OCI-LY7 (cell line): ENCODE measurements around the gene CXCL1. TPM values are rescaled to one million over a fixed set of nuclear protein-coding genes. Genes with fewer than 3 reads are reported as not detected.

ENCODE experiments used
- Bru-seq: library from RNA; stranded (reverse); fragments of 400-500 nt; gene quantifications from one replicate; lab custom pipeline; 2021; lab: Mats Ljungman, UMichigan
- BruChase-seq, 2 experiments: library from RNA; stranded (reverse); fragments of 400-500 nt; gene quantifications; one replicate each; lab custom pipeline; 2021; lab: Mats Ljungman, UMichigan
- BruUV-seq: library from RNA; stranded (reverse); fragments of 400-500 nt; replicated peaks from 2 replicates; lab custom pipeline; 2021; lab: Mats Ljungman, UMichigan
- CTCF ChIA-PET: fragments of 300-600 bp; sonication (Branson Sonifier 250); formaldehyde crosslinking; loops from one replicate; lab custom pipeline; 2022; ENCODE audit warnings: antibody characterized with exemption; ENCODE audit not compliant: unreplicated experiment; lab: Charles Lee
- POLR2A ChIA-PET: fragments of 300-600 bp; sonication (Branson Sonifier 250); formaldehyde crosslinking; loops from one replicate; lab custom pipeline; 2022; ENCODE audit warnings: antibody characterized with exemption; lab: Charles Lee
- DNase-seq: peaks from one replicate; pipeline ENCODE4 v3.0.0-alpha.2; 2015; ENCODE audit warnings: low spot score
- H2AFZ ChIP-seq: fragments of 200-600 bp; sonication (generic), shearing (Covaris generic); 2 replicates; pipeline ENCODE4 v1.6.1; 2014; ENCODE audit warnings: mild to moderate bottlenecking, antibody characterized with exemption, low read length, moderate library complexity
- H3K27ac ChIP-seq: fragments of 200-600 bp; sonication (generic); 2 replicates; pipeline ENCODE4 v1.5.1; 2014; ENCODE audit warnings: mixed run types, low read depth, mild to moderate bottlenecking, moderate library complexity, low read length, inconsistent platforms; ENCODE audit not compliant: poor library complexity, severe bottlenecking
- H3K36me3 ChIP-seq: fragments of 200-600 bp; sonication (generic); 2 replicates; pipeline ENCODE4 v1.6.1; 2014; ENCODE audit warnings: mild to moderate bottlenecking, antibody characterized with exemption, low read length, moderate library complexity, mixed read lengths; ENCODE audit not compliant: insufficient read depth
- H3K4me1 ChIP-seq: fragments of 200-600 bp; sonication (generic); 2 replicates; pipeline ENCODE4 v1.5.1; 2014; ENCODE audit warnings: mild to moderate bottlenecking, low read length; ENCODE audit not compliant: insufficient read depth, poor library complexity, severe bottlenecking
- H3K4me2 ChIP-seq: fragments of 200-600 bp; sonication (generic); 2 replicates; pipeline ENCODE4 v1.6.1; 2014; ENCODE audit warnings: mild to moderate bottlenecking, low read length
- H3K4me3 ChIP-seq: fragments of 200-600 bp; sonication (generic); 2 replicates; pipeline ENCODE4 v1.5.1; 2014; ENCODE audit warnings: mild to moderate bottlenecking, low read depth, low read length; ENCODE audit not compliant: poor library complexity, severe bottlenecking
- H3K79me2 ChIP-seq: fragments of 200-600 bp; sonication (generic); 2 replicates; pipeline ENCODE4 v1.6.1; 2016; ENCODE audit warnings: low read depth, mild to moderate bottlenecking, low read length, moderate library complexity, mixed read lengths; ENCODE audit not compliant: insufficient read depth
- H3K9me2 ChIP-seq: fragments of 200-600 bp; sonication (generic); 2 replicates; pipeline ENCODE4 v1.6.1; 2016; ENCODE audit warnings: mild to moderate bottlenecking, low read length, mixed read lengths; ENCODE audit not compliant: insufficient read depth
- H3K9me3 ChIP-seq: fragments of 200-600 bp; sonication (generic); 2 replicates; pipeline ENCODE4 v1.6.1; 2014; ENCODE audit warnings: mild to moderate bottlenecking, mixed run types, low read length, mixed read lengths
- H4K20me1 ChIP-seq: fragments of 200-600 bp; sonication (generic); 2 replicates; pipeline ENCODE4 v1.6.1; 2014; ENCODE audit warnings: mild to moderate bottlenecking, antibody characterized with exemption, low read length, moderate library complexity, mixed read lengths; ENCODE audit not compliant: insufficient read depth
- CTCF ChIP-seq: fragments of 200-600 bp; sonication (generic); conservative IDR thresholded peaks from 2 replicates; pipeline ENCODE4 v1.5.1; 2014; ENCODE audit warnings: mild to moderate bottlenecking, antibody characterized with exemption, low read length, moderate library complexity, mixed read lengths
- EZH2phosphoT487 ChIP-seq: fragments of 200-600 bp; sonication (generic); IDR thresholded peaks from 2 replicates; pipeline ENCODE4 v1.6.1; 2018; ENCODE audit warnings: low read depth, borderline replicate concordance, mild to moderate bottlenecking, mixed run types, antibody characterized with exemption, low read length, moderate library complexity, mixed read lengths
- intact Hi-C: fragments of 100-400 bp; cut with micrococcal nuclease; formaldehyde crosslinking; loops from one replicate; pipeline ENCODE4 v1.10.0; 2022; ENCODE audit not compliant: unreplicated experiment
- long read RNA-seq: library from polyadenylated mRNA; stranded (forward); transcript quantifications from one replicate; pipeline ENCODE4 v2.0.0, GENCODE V29; 2022
- total RNA-seq, 2 experiments: library from RNA; depleted of rRNA in 1 of 2; stranded (reverse); fragments of >200 nt in 1 of 2; shearing (Covaris generic) in 1 of 2; gene quantifications; 2 replicates each; pipeline ENCODE4 v1.2.3, GENCODE V29; 2014 to 2022

CXCL1 gene
- not detected in 2 replicates for total RNA-seq (2014; rRNA removed; shearing (Covaris generic))
- not detected in 2 replicates for total RNA-seq (2022)
- percentile 34 among the genes with signal in this experiment for Bru-seq, nascent RNA
- BruChase-seq, experiment 1, labeled RNA remaining after a 6-hour chase, result not detected
- BruChase-seq, experiment 2, labeled RNA remaining after a 2-hour chase, result percentile 51 among the genes with signal in this experiment
- long read RNA-seq, result 0 reads

GRCh38 chr4:73869130-73870055 is at the start of gene CXCL1:
TSS of gene CXCL1 (plus strand) at chr4:73869393. CDS start at chr4:73869471, 78 bp downstream.
- intact Hi-C loops, result no loop called here
- H3K9me3 ChIP-seq, result no peaks in the 10 kb centered on the region
- TF ChIP-seq CTCF, result no peak
- no peak for TF ChIP-seq EZH2phosphoT487
- no peak within 1 kb of the TSS for H2AFZ ChIP-seq
- ChIA-PET POLR2A (no interaction called here), CTCF (no interaction called here)
- BruUV-seq, result no TSS peak
- no peaks in the 10 kb centered on the region for H3K36me3 ChIP-seq
- no peak within 1 kb of the TSS for H3K4me3 ChIP-seq
- H3K4me2 ChIP-seq, result no peak within 1 kb of the TSS
- H4K20me1 ChIP-seq, result no peaks in the 10 kb centered on the region
- H3K9me2 ChIP-seq, result no peaks in the 10 kb centered on the region
- H3K27ac ChIP-seq, result no peak within 1 kb of the TSS
- no peaks in the 10 kb centered on the region for H3K79me2 ChIP-seq
- DNase-seq, result no peak
- H3K4me1 ChIP-seq, result no peaks in the 10 kb centered on the region

- Histone ChIP-seq H3K4me1 (no peaks in the 10 kb centered on the region), H3K9me3 (no peaks in the 10 kb centered on the region), H3K4me3 (no peak overlapping the region), H4K20me1 (no peaks in the 10 kb centered on the region), H3K9me2 (no peaks in the 10 kb centered on the region), H3K36me3 (no peaks in the 10 kb centered on the region), H3K27ac (no peak overlapping the region), H3K4me2 (no peak overlapping the region), H3K79me2 (no peaks in the 10 kb centered on the region), H2AFZ (no peak overlapping the region)
- TF ChIP-seq EZH2phosphoT487 (no peak), CTCF (no peak)
- BruUV-seq, result no TSS peak
- no peak for DNase-seq
- intact Hi-C loops, result no loop called here
- ChIA-PET CTCF (no interaction called here), POLR2A (no interaction called here)
Measured at GRCh38 chr4:73821325-73821724, 47.9 kb upstream of the CXCL1 start.
